ENCODE measurements around the gene DLX6. TPM values are rescaled to one million over a fixed set of nuclear protein-coding genes. Genes with fewer than 3 reads are reported as not detected.

DLX6 gene
- total RNA-seq, 2 donors from 2014 or later, result not detected

GRCh38 chr7:96998744-96999143 lies 6.6 kb upstream of the DLX6 start:
- H3K27me3 Mint-ChIP-seq (ENCODE audit: low read depth), result peaks cover 96% of the 10 kb centered on the region
- H3K27ac Mint-ChIP-seq, result no peak overlapping the region
- H3K36me3 Mint-ChIP-seq (ENCODE audit: insufficient read depth in 2 of 2), result peaks cover 4 to 5% of the 10 kb centered on the region in 2 donors
- no peak for DNase-seq
- H3K9me3 Mint-ChIP-seq, result peaks cover 0 to 2% of the 10 kb centered on the region in 2 donors
- H3K4me3 Mint-ChIP-seq, result no peak overlapping the region
- H3K4me1 Mint-ChIP-seq (ENCODE audit: low read depth), result peaks cover 11% of the 10 kb centered on the region
- ATAC-seq (replicated peaks in 1 of 2), result no peak

- Mint-ChIP-seq H3K27me3 (ENCODE audit: low read depth) (peaks cover 73% of the 10 kb centered on the region), H3K9me3 (peaks cover 0 to 2% of the 10 kb centered on the region in 2 donors), H3K27ac (no peak overlapping the region), H3K4me1 (ENCODE audit: low read depth) (peaks cover 21% of the 10 kb centered on the region), H3K36me3 (ENCODE audit: insufficient read depth in 2 of 2) (peaks cover 1 to 3% of the 10 kb centered on the region in 2 donors), H3K4me3 (no peak overlapping the region)
- DNase-seq, result no peak
- ATAC-seq (replicated peaks in 1 of 2), result no peak
Observed at GRCh38 chr7:97001221-97001620, 4.1 kb upstream of the DLX6 start.

GRCh38 chr7:97001656-97002554 lies 3.4 kb upstream of the DLX6 start:
- Mint-ChIP-seq H3K4me3 (no peak overlapping the region), H3K27me3 (ENCODE audit: low read depth) (peaks cover 72% of the 10 kb centered on the region), H3K27ac (no peak overlapping the region), H3K36me3 (ENCODE audit: insufficient read depth in 2 of 2) (peaks cover 1 to 3% of the 10 kb centered on the region in 2 donors), H3K4me1 (ENCODE audit: low read depth) (peaks cover 23% of the 10 kb centered on the region), H3K9me3 (peaks cover 0 to 2% of the 10 kb centered on the region in 2 donors)
- ATAC-seq (replicated peaks in 1 of 2) (no peak), DNase-seq (no peak)

DNA sequence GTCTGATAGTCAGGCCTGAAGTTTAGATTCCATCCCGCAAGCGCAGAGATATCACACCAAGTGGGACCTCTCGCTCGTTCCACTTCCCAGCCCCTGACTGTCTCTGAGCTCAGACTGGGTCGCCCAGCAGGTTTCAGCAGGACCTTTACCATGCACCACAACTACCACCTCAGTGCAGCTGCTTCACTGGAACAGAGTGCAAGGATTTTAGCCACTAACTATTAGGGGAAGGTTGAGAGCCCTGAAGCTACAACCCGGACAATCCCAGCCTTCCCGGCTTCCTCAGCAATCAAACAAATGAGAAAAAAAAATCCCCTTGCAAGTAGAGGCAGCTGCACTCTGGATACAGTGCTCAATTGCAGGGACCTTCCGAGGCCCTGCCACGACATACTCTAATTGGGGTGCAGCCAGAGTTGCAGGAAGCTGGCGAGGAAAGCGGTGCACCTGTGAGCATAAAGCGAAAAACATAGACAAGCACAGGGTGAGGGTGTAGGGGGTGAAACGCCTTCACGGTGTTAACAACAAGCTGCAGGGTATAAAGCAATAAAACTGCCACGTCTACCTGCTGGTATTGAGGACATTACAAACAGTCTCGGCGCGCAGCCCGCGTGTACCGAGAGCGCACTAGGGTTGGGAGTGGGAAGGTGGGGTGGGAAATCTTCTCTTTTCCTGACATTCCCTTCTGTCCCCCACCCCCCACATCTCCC lies 2.6 kb upstream of the DLX6 start:
- peaks cover 72% of the 10 kb centered on the region for H3K27me3 Mint-ChIP-seq (ENCODE audit: low read depth)
- no peak for DNase-seq
- ATAC-seq (replicated peaks in 1 of 2), result no peak
- peak overlapping the region in 1 of 2 donors; percentile 24 for H3K4me3 Mint-ChIP-seq
- H3K9me3 Mint-ChIP-seq, result peaks cover 0 to 2% of the 10 kb centered on the region in 2 donors
- peaks cover 1 to 3% of the 10 kb centered on the region in 2 donors for H3K36me3 Mint-ChIP-seq (ENCODE audit: insufficient read depth in 2 of 2)
- no peak overlapping the region for H3K27ac Mint-ChIP-seq
- H3K4me1 Mint-ChIP-seq (ENCODE audit: low read depth), result peaks cover 18% of the 10 kb centered on the region

DNA sequence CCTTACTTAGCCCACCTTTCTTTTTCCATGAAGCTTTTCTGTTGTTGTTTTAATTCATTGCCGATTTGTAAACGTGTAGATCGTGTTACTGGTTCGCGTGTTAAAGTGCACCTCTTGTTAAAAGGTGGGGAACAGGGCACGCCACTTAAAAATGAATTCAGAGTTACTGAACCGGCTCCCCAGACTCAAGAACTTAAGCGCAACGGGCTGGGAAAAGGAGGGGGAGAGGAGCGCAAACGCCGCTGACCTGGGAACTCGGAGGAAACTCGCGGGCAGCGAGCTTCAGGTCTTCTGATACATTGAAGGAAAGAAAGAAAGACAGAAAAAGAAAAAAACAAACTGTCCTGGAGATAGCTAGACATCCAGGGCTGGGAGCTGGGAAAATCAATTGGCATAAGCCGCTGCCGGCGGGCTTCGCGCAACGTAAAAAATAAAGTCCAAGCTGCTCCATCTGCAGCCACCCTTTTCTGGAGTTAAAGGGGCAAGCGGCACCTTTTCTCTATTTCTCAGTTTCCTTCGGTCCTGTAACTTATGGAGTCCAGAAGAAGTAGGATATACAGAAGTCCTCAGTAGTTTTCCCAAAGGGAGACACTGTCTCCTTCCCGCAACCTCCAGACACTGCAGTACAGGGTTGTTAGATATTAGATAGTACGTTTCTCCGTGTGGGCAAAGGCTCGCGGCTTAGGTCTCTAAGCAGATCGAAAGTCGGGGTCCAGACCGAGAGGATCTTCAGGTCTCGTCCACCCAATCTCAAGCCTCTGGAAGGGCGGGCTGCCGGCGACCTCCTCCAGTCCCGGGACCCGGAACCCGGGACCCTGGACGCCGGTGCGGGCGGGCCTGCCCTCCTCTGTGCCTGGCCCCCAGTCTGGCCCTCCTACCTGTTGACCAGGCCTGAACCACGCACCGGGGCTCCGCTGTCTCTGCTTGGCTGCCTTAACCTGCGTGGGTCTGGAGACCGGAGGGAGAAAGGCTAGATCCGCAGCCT lies 1.8 kb upstream of the DLX6 start:
- Mint-ChIP-seq H3K36me3 (ENCODE audit: insufficient read depth in 2 of 2) (peaks cover 1 to 3% of the 10 kb centered on the region in 2 donors), H3K27ac (peak overlapping the region; percentile 12), H3K27me3 (ENCODE audit: low read depth) (peaks cover 72% of the 10 kb centered on the region), H3K9me3 (peaks cover 0 to 2% of the 10 kb centered on the region in 2 donors), H3K4me3 (peak overlapping the region; percentile 11 to 36), H3K4me1 (ENCODE audit: low read depth) (peaks cover 18% of the 10 kb centered on the region)
- DNase-seq (no peak), ATAC-seq (replicated peaks in 1 of 2) (no peak)

GRCh38 chr7:97004247-97005182 lies 838 bp upstream of the DLX6 start:
- Mint-ChIP-seq H3K36me3 (ENCODE audit: insufficient read depth in 2 of 2) (peaks cover 0 to 3% of the 10 kb centered on the region in 2 donors), H3K27me3 (ENCODE audit: low read depth) (peaks cover 71% of the 10 kb centered on the region), H3K4me1 (ENCODE audit: low read depth) (peaks cover 18% of the 10 kb centered on the region), H3K27ac (no peak overlapping the region), H3K4me3 (peak overlapping the region; percentile 81 to 85), H3K9me3 (peaks cover 0 to 2% of the 10 kb centered on the region in 2 donors)
- no peak for ATAC-seq (replicated peaks in 1 of 2)
- no peak for DNase-seq

DNA sequence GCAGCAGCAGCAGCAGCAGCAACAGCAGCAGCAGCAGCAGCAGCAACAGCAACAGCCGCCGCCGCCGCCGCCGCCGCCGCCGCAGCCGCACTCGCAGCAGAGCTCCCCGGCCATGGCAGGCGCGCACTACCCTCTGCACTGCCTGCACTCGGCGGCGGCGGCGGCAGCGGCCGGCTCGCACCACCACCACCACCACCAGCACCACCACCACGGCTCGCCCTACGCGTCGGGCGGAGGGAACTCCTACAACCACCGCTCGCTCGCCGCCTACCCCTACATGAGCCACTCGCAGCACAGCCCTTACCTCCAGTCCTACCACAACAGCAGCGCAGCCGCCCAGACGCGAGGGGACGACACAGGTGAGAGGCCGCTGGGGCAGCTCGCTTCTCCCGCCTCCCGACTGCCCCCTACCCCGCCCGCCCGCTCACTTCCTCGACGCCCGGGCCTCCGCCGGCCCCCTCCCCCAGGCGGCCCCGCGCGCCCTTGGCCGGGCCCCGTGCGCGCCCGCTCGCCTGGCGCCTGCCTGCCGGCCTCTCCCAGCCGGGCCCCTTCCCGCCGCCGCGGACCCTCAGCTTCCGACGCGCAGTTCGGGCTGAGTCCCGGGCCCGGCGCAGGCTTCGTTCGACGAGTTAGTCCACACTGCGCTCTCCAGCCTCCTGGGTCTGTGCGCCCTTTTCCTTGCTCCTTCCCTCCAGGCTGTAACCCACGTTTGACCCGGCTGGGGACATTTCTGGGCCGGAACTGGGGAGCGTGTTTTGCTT lies 882 bp downstream of the DLX6 start:
- Mint-ChIP-seq H3K9me3 (peaks cover 0 to 2% of the 10 kb centered on the region in 2 donors), H3K27ac (no peak overlapping the region)

GRCh38 chr7:97006816-97007582 lies 1.6 kb downstream of the DLX6 start:
- H3K36me3 Mint-ChIP-seq (ENCODE audit: insufficient read depth in 2 of 2), result peaks cover 0 to 1% of the 10 kb centered on the region in 2 donors
- peaks cover 2 to 4% of the 10 kb centered on the region in 2 donors for H3K9me3 Mint-ChIP-seq
- ATAC-seq (replicated peaks in 1 of 2), result peak in 1 of 2 donors; percentile 8
- peak overlapping the region; percentile 82 to 86 for H3K4me3 Mint-ChIP-seq
- no peak overlapping the region for H3K27ac Mint-ChIP-seq
- peaks cover 68% of the 10 kb centered on the region for H3K27me3 Mint-ChIP-seq (ENCODE audit: low read depth)
- H3K4me1 Mint-ChIP-seq (ENCODE audit: low read depth), result peaks cover 26% of the 10 kb centered on the region
- DNase-seq, result no peak

More for the DNA sequence above, 882 bp downstream of the DLX6 start:
- peaks cover 19% of the 10 kb centered on the region for H3K4me1 Mint-ChIP-seq (ENCODE audit: low read depth)
- no peaks in the 10 kb centered on the region for H3K36me3 Mint-ChIP-seq (ENCODE audit: insufficient read depth in 2 of 2)
- ATAC-seq (replicated peaks in 1 of 2), result peak; percentile 76
- peaks cover 68% of the 10 kb centered on the region for H3K27me3 Mint-ChIP-seq (ENCODE audit: low read depth)
- DNase-seq, result peak; percentile 48 to 60
- H3K4me3 Mint-ChIP-seq, result peak overlapping the region; percentile 82 to 86

GRCh38 chr7:97007583-97007861 lies 2.2 kb downstream of the DLX6 start:
- Mint-ChIP-seq H3K27me3 (ENCODE audit: low read depth) (peaks cover 68% of the 10 kb centered on the region), H3K4me3 (no peak overlapping the region), H3K4me1 (ENCODE audit: low read depth) (peaks cover 26% of the 10 kb centered on the region), H3K9me3 (peaks cover 3 to 4% of the 10 kb centered on the region in 2 donors), H3K27ac (no peak overlapping the region), H3K36me3 (ENCODE audit: insufficient read depth in 2 of 2) (peaks cover 0 to 1% of the 10 kb centered on the region in 2 donors)
- ATAC-seq (replicated peaks in 1 of 2), result no peak
- DNase-seq, result no peak

DNA sequence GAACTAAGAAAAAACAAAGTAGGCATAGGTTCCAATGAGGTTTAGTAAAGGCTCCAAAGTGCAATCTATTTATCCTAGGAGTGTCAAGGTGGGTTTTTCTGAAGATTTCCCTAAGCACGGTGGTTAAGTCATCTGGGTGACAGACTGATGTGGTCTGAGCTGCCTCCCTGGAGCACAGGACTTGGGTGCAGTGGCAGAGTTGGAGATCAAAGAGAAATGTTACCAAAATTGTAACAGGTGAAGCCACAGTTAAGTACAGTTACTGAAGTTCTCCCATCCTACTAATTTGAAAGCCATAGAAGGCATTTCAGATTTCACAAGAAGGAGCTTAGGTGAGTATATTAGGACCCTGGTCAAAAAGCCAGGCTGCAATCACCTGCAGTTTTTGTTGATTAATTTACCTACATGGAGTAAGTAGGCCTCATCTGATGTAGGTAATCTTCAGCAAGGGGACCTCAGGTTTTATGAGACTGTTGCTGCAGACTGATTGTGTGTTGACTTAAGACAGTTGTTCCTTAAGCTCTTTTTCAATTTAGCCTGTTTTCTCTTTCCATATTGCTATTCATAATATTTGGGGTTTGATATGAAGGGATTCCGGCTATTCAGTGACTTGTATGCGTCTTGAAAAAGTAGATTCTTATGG lies 3.0 kb downstream of the DLX6 start:
- H3K9me3 Mint-ChIP-seq, result peaks cover 2 to 3% of the 10 kb centered on the region in 2 donors
- no peak overlapping the region for H3K27ac Mint-ChIP-seq
- peaks cover 2 to 3% of the 10 kb centered on the region in 2 donors for H3K36me3 Mint-ChIP-seq (ENCODE audit: insufficient read depth in 2 of 2)
- ATAC-seq (replicated peaks in 1 of 2), result no peak
- peaks cover 26% of the 10 kb centered on the region for H3K4me1 Mint-ChIP-seq (ENCODE audit: low read depth)
- H3K27me3 Mint-ChIP-seq (ENCODE audit: low read depth), result peaks cover 68% of the 10 kb centered on the region
- no peak for DNase-seq
- H3K4me3 Mint-ChIP-seq, result no peak overlapping the region
